NCI-H1105 treated with DMSO at 0.1 percent for 48 hours (cell line): ENCODE data around the gene MBOAT7.
"Not testable (repeated sequence)": the region's sequence is repeated elsewhere in the genome, so short reads cannot be mapped to it uniquely, and the experiment has no call there.

Experiments
- DNase-seq: peaks from one replicate; lab custom pipeline; 2025; lab: John Stamatoyannopoulos, UW

MBOAT7 gene

GRCh38 chr19:54188215-54188871 is 1.0 kb downstream of the MBOAT7 start:
- no peak for DNase-seq

DNA sequence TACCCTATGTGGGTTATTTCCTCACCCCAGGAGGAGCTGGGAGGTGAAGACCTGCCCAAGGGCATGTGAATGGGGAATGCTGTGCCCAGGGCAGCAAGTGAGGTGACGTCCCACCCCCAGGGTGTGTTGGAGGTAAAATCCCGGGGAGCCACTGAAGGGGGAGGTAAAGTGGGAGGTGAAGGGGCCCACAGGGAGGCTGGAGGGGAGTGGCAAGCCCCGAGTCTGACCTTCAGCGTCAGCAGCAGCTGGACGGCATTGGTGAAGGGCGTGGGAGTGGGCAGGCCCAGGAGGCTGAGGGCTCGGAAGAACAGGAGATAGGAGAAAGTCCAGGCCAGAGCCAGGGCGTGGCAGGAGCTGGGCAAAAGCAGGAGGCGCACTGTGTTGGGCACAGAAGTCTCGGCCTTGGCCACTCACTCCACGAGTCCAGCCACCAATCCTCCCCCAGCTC is 2.4 kb downstream of the MBOAT7 start:
- no peak for DNase-seq

DNA sequence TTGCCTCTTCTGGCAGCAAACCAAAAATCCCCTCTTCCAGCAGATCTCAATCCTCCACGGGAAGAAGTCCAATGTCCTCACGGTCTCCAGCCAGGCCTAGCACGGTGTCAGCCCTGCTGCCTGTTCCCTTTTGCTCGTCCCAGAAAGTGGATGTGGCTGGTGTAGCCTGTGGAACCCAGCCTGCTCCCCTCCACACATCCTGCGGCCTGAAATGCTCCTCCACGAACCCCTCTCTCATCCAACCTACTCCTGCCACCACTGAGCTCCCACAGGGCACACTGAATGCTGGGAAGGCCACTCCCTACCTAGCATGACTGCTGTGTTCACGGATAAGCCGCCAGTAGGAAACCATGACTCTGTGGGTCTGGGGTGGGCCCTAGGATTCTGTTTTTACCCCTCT is 3.0 kb downstream of the MBOAT7 start:
- no peak for DNase-seq

DNA sequence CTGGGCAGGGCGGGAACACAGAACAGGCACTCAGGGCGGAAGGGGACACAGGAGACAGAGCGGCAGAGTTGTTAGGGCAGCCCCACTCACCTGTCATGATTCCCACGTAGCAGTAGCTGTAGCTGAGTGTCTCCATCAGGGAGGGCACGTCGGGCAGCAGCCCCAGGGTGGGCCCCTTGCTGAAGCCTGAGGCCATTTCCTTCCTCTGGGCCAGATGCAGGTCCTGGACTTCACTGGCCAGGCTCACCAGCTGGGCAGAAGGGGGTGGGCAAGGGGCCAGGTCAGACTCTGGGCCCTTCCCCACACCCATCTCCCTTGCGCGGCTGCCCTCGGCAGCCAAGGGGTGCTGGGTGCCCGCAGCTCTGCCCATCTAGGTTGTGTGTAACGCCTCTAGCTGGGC is 5.9 kb downstream of the MBOAT7 start:
- DNase-seq = no peak

GRCh38 chr19:54181894-54182293 is 7.5 kb downstream of the MBOAT7 start:
- not testable (repeated sequence) for DNase-seq

GRCh38 chr19:54180691-54181091 is 8.7 kb downstream of the MBOAT7 start:
- no peak for DNase-seq

GRCh38 chr19:54179921-54180461 is 9.4 kb downstream of the MBOAT7 start:
- peak; percentile 31 for DNase-seq

GRCh38 chr19:54179262-54179852 is 10.0 kb downstream of the MBOAT7 start:
- DNase-seq = no peak

GRCh38 chr19:54178581-54179261 is 10.7 kb downstream of the MBOAT7 start:
- DNase-seq = no peak

GRCh38 chr19:54173951-54174834 is 15.2 kb downstream of the MBOAT7 start:
- DNase-seq = no peak

DNA sequence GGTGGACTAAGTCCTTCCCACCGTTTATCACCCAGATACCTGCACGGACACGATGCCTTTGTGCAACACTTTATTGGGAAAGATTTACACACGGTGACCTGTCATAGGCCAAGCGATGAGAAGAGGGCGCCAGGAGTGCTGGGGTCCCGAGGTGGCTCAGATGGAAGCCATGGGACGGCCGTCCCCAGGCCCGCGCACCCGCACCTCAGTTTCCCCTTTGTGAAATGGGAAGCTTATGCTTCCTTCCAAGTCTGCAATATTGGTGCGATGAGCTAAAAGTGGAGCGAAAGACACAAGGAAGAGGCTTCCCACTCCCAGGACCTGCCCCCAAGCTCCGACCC is 16.1 kb downstream of the MBOAT7 start:
- no peak for DNase-seq

DNA sequence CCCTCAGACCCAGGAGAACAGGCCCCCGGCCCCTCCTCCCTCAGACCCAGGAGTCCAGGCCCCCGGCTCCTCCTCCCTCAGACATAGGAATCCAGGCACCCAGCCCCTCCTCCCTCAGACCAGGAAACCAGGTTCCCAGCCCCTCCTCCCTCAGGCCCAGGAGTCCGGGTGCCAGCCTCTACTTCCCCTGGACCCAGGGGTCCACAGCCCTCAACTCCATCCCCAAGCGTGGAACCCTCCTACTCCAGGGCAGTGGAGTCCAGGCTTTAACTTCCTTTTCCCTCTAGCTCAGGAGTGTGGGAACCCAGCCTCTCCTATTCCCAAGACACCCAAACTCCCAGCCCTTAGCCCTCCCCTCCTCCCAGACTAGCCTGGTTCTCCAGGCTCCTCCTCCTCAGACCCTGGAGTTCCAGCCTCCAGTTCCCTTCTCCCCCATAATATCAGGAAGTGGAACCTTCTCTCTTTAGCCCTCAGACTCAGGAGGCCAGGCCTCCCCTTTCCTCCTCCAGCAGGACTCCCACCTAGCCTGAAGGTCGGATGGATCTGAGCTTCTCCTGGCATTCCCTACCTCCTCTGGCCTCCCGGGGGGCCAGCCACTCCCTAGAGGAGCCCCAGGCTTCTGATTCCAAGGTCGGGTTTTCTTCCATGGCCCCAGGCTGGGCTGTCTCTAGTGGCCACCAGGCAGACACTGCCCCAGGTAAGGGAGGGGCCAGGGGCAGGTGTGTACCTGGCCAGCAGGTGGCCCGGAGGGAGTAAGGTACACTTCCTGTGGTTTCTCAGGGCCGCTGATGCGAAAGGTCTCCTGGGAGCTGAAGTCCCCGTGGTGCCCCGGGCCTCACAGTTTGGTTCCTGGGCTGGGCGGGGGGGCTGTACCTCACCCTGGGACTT is 16.7 kb downstream of the MBOAT7 start, which contains the start of gene TMC4:
Gene TMC4, minus strand, starts transcription at position 690 of the 888 bp plus-strand sequence. Its CDS starts 43 bp downstream, at position 647.
- peak; percentile 86 for DNase-seq

DNA sequence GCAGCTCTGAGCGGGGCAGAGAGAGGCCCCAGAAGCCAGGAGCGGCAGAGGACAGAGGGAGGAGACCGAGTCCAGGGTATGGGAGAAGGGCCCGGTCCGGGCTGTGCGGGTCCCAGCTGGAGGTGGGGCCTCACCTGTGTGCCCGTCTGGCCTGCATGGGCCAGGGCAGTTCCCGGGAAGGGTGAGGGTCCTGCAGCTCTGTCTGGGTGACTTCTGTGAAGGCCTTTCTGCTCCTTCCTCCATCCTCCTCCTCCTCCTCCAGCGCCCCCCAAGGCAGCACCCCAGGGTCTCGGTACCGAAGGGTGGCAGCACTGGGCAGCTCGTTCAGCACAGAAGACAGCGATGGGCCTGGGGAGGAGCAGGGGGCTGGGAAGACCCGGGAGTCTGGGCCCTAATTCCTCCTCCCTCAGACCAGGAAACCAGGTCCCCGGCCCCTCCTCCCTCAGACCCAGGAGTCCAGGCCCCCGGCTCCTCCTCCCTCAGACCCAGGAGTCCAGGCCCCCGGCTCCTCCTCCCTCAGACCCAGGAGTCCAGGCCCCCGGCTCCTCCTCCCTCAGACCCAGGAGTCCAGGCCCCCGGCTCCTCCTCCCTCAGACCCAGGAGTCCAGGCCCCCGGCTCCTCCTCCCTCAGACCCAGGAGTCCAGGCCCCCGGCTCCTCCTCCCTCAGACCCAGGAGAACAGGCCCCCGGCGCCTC is 17.5 kb downstream of the MBOAT7 start:
- DNase-seq = not testable (repeated sequence)

DNA sequence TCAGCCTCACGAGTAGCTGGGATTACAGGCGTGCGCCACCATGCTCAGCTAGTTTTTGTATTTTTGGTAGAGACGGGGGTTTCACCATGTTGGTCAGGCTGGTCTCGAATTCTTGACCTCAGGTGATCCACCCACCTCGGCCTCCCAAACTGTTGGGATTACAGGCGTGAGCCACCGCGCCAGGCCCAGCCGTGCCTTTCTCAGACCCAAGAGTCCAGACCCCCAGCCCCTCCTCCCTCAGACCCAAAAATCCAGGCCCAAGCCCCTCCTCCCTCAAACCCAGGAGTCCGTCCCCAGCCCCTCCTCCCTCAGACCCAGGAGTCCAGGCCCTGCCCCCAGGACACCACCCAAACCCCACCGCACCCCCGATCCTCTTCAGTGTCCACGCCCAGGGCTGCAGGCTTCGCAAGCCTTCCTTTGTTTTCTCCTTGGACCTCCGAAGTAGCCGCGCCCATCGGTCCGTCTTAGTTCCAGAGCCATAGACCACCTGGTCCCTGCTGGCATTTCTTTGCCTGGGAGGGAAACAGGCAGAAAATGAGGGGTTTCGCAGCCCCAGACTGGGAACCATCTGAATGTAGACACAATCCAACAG is 20.1 kb downstream of the MBOAT7 start:
- no peak for DNase-seq

GRCh38 chr19:54168174-54168917 is 21.0 kb downstream of the MBOAT7 start:
- DNase-seq = peak; percentile 76

DNA sequence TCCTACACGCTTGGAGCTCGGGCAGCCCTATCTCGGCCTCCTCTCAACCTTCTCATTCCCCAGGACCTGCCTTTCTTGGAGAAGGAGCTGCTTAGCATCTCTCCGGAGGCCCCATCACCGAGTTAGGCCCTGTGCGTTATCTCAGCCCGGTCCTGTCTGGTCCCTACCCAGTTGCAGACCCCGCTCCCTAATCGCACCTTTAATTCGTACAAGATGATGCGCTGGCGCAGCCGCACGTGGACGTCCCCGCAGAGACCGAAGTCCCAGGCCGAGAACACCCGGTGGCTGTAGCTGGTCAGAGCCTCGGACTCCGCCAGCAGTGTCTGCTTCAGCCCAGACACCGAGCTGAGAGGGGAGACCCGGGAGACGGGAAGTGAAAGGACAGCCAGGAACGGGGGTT is 24.2 kb downstream of the MBOAT7 start:
- DNase-seq = no peak

- no peak for DNase-seq
These were observed 24.9 kb downstream of the MBOAT7 start for GRCh38 chr19:54164369-54165068.

- DNase-seq = no peak
These were observed 26.5 kb downstream of the MBOAT7 start for GRCh38 chr19:54162884-54163283.
